K562 (cell line): ENCODE measurements around the gene ETNK1. TPM values are rescaled to one million over a fixed set of nuclear protein-coding genes. Genes with fewer than 3 reads are reported as not detected.

Source experiments
- ATAC-seq: fragments of 200-7000 bp; cut with Tn5 transposase; 3 replicates; pipeline ENCODE4 v1.9.1; 2020; ENCODE audit warnings: moderate library complexity
- BruUV-seq: library from RNA; stranded (reverse); fragments of 400-500 nt; replicated peaks from 2 replicates; lab custom pipeline; 2021; lab: Mats Ljungman, UMichigan
- CTCF ChIA-PET: fragments of 300-600 bp; formaldehyde crosslinking; extraction: SDS; loops from one replicate; lab custom pipeline; 2021; ENCODE audit warnings: low intra/inter-chr PET ratio; lab: Yijun Ruan, JAX
- POLR2A ChIA-PET: fragments of 300-600, 350-650 bp; sonication (Branson Sonifier 250); formaldehyde crosslinking; extraction: SDS; loops from one replicate; lab custom pipeline; 2021; ENCODE audit warnings: antibody characterized with exemption, inconsistent platforms; lab: Yijun Ruan, JAX
- DNase-seq, 4 experiments: peaks; one replicate each; pipeline versions ENCODE4 v3.0.0 to v3.0.0-alpha.2; 2011 to 2018; ENCODE audit warnings: low spot score in 3 of 4, mixed read lengths in 3 of 4; ENCODE audit errors: extremely low read depth in 1 of 4
- FAIRE-seq: peaks from 2 replicates; lab custom pipeline; 2011; peaks lifted over from hg19 to GRCh38; lab: Jason Lieb, UNC
- H2AFZ ChIP-seq: 2 replicates; pipeline ENCODE4 v1.6.0; 2011; ENCODE audit warnings: low read depth, low read length, control low read depth, inconsistent platforms
- H3K27ac ChIP-seq: fragments of 200-600 bp; 3 replicates; pipeline ENCODE4 v1.8.0; 2011; ENCODE audit warnings: low read depth, mild to moderate bottlenecking, control low read depth, inconsistent platforms, low read length, moderate library complexity, mixed read lengths; ENCODE audit errors: extremely low read depth
- H3K27me3 ChIP-seq, 2 experiments: fragments of 300-600 bp in 1 of 2; 2 replicates in 1 of 2; 3 replicates in 1 of 2; pipeline versions ENCODE4 v1.6.0 to v1.8.0; 2011; ENCODE audit warnings: inconsistent platforms in 2 of 2, low read length in 2 of 2, mild to moderate bottlenecking in 1 of 2, mixed read lengths in 1 of 2, moderate library complexity in 1 of 2; ENCODE audit not compliant: control insufficient read depth in 2 of 2, insufficient read depth in 2 of 2
- H3K36me3 ChIP-seq: fragments of 300-600 bp; 3 replicates; pipeline ENCODE4 v1.8.0; 2011; ENCODE audit warnings: mild to moderate bottlenecking, low read length, inconsistent platforms; ENCODE audit not compliant: control insufficient read depth, insufficient read depth
- H3K4me1 ChIP-seq, 2 experiments: fragments of 200-600 bp in 1 of 2; replicated peaks in 1 of 2; 2 replicates in 1 of 2; 3 replicates in 1 of 2; pipeline versions ENCODE4 v1.5.1 to v1.8.0; 2011; ENCODE audit warnings: inconsistent platforms in 2 of 2, low read length in 2 of 2, mild to moderate bottlenecking in 1 of 2, mixed read lengths in 1 of 2, moderate library complexity in 1 of 2; ENCODE audit not compliant: control insufficient read depth in 2 of 2, insufficient read depth in 2 of 2
- H3K4me2 ChIP-seq: 2 replicates; pipeline ENCODE4 v1.6.1; 2011; ENCODE audit warnings: low read length, control low read depth, inconsistent platforms, mixed read lengths; ENCODE audit not compliant: insufficient read depth
- H3K4me3 ChIP-seq: fragments of 200-600 bp; sonication (generic), shearing (Covaris generic); 2 replicates; pipeline ENCODE4 v1.5.1; 2016; ENCODE audit warnings: control low read depth, inconsistent platforms
- H3K79me2 ChIP-seq: fragments of 200-600 bp; 3 replicates; pipeline ENCODE4 v1.8.0; 2011; ENCODE audit warnings: low read length, inconsistent platforms; ENCODE audit not compliant: control insufficient read depth, insufficient read depth
- H3K9ac ChIP-seq, 2 experiments: 2 replicates each; pipeline versions ENCODE4 v1.6.0 to v1.6.1; 2011; ENCODE audit warnings: low read depth in 2 of 2, low read length in 2 of 2, control low read depth in 1 of 2, inconsistent platforms in 1 of 2, mild to moderate bottlenecking in 1 of 2, mixed read lengths in 1 of 2; ENCODE audit not compliant: insufficient read depth in 1 of 2
- H3K9me1 ChIP-seq: one replicate; pipeline ENCODE4 v1.6.0; 2011; ENCODE audit warnings: inconsistent platforms, mild to moderate bottlenecking, low read length, moderate library complexity; ENCODE audit not compliant: control insufficient read depth, insufficient read depth
- H3K9me3 ChIP-seq: replicated peaks from 2 replicates; pipeline ENCODE4 v1.5.1; 2011; ENCODE audit warnings: low read depth, low read length, inconsistent platforms; ENCODE audit not compliant: control insufficient read depth, insufficient read depth
- H4K20me1 ChIP-seq: replicated peaks from 2 replicates; pipeline ENCODE4 v1.6.1; 2011; ENCODE audit warnings: low read length, inconsistent platforms, mixed read lengths; ENCODE audit not compliant: control insufficient read depth, insufficient read depth
- GABPB2 ChIP-seq: fragments of 250-450 bp; sonication (Bioruptor Pico); conservative IDR thresholded peaks from 2 replicates; pipeline ENCODE4 v1.5.1; 2021; ENCODE audit warnings: mild to moderate bottlenecking
- KDM2B ChIP-seq: fragments of 250-450 bp; sonication (Bioruptor Pico); IDR thresholded peaks from 2 replicates; pipeline ENCODE4 v1.8.0; 2021; ENCODE audit warnings: mild to moderate bottlenecking, moderate library complexity
- POLR3G ChIP-seq: IDR thresholded peaks from 2 replicates; pipeline ENCODE4 v1.6.1; 2011; ENCODE audit not compliant: insufficient read length, insufficient replicate concordance; ENCODE audit errors: extremely low read depth
- RB1 ChIP-seq: fragments of 450-650 bp; IDR thresholded peaks from 2 replicates; pipeline ENCODE4 v1.6.1; 2017; ENCODE audit warnings: low read depth, mild to moderate bottlenecking
- ZNF57 ChIP-seq: fragments of 450-650 bp; formaldehyde crosslinking; IDR thresholded peaks from 2 replicates; pipeline ENCODE4 v1.4.0; 2020; ENCODE audit warnings: mild to moderate bottlenecking, moderate library complexity
- ZNF644 ChIP-seq: fragments of 200-800 bp; sonication (Bioruptor generic); IDR thresholded peaks from 2 replicates; pipeline ENCODE4 v1.6.1; 2016; ENCODE audit warnings: low read depth, missing genetic modification characterization, missing compliant biosample characterization
- WGBS: fragments of 100-300 bp; shearing (Covaris generic); methylation state at CpG from one replicate; pipeline ENCODE4 v1.1.6; 2016; ENCODE audit warnings: low coverage, mixed read lengths; ENCODE audit not compliant: insufficient coverage; ENCODE audit errors: missing lambda C conversion rate; 5-methylcytosine and 5-hydroxymethylcytosine counted together
- in situ Hi-C: fragments of 300-500 bp; cut with MboI; formaldehyde crosslinking; loops from 4 replicates; pipeline ENCODE4 v1.15.0; 2018; ENCODE audit warnings: inconsistent platforms, mixed read lengths
- intact Hi-C: fragments of 100-400 bp; cut with micrococcal nuclease; formaldehyde crosslinking; loops from 2 replicates; pipeline ENCODE4 v1.14.2; 2022
- polyA plus RNA-seq, 8 experiments: library from polyadenylated mRNA; depleted of rRNA in 4 of 8; stranded (reverse) in 5 of 8; unstranded in 3 of 8; fragments of >200 nt; fragmentation: Nextera tagmentation in 2 of 8; fragmentation: Illumina TruSeq in 1 of 8; extraction: Ambion mirVana in 2 of 8; extraction: Trizol in 1 of 8; gene quantifications; 2 replicates each; pipeline versions ENCODE4 v1.2.1 to v1.2.3, GENCODE V29; 2011 to 2014; ENCODE audit warnings: inconsistent platforms in 1 of 8, missing spikeins in 1 of 8
- total RNA-seq, 7 experiments: library from RNA; depleted of rRNA in 6 of 7; stranded (reverse); fragments of >200 nt in 6 of 7; fragmentation: Illumina TruSeq in 2 of 7; extraction: Trizol in 2 of 7; gene quantifications; 2 replicates each; pipeline versions ENCODE4 v1.2.1 to v1.2.3, GENCODE V29; 2011 to 2021; ENCODE audit warnings: low replicate concordance in 1 of 7
- TF ChIP-seq, protein P1 (sequence below): IDR thresholded peaks from 3 replicates; pipeline ENCODE4 v1.6.1; 2011; ENCODE audit warnings: borderline replicate concordance, mild to moderate bottlenecking; ENCODE audit not compliant: insufficient read length, insufficient read depth
- TF ChIP-seq, protein P2 (sequence below): sonication (generic); formaldehyde crosslinking; IDR thresholded peaks from 2 replicates; pipeline ENCODE4 v1.8.1; 2022; ENCODE audit warnings: missing genetic modification reagents
- TF ChIP-seq, protein P3 (sequence below): fragments of 450-650 bp; IDR thresholded peaks from 2 replicates; pipeline ENCODE4 v1.6.1; 2016; ENCODE audit warnings: mild to moderate bottlenecking, moderate library complexity

The ETNK1 gene
- total and polyA plus RNA-seq, 9 of the 15 experiments (the other 6 are each of a cell fraction or from before 2014, with no cell fraction given), result 10.0 to 70.5 (median 36.0) TPM

DNA sequence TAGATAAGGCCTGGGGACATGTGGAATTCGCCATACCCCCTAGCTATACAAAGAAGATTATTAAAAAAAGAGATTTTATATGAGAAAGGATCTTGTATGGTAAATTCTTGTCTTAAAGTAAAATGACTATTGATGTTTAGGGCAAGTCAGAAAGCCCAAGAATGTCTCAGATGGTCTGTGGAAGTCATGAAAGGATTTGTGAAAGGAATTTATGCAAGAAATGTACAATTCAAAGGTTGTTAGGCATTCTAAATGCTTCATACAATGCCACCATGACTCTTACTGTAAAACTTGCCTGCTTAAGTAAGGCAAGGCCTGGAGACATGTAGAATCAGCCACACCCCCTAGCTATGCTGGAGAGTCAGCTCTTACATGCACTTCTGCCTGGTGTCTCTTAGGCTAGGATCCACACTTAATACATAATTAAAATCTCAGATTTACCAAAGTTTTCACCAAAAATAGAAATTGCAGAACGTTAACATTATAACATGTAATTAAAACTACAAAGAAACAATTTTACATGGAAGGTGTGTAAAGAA, 8.9 kb upstream of the ETNK1 start:
- in situ Hi-C loops, result no loop called here
- no peak for FAIRE-seq
- Histone ChIP-seq H3K36me3 (no peaks in the 10 kb centered on the region), H3K4me3 (no peak overlapping the region), H3K4me1 (no peaks in the 10 kb centered on the region), H3K9me1 (no peaks in the 10 kb centered on the region), H3K27ac (no peak overlapping the region), H4K20me1 (no peaks in the 10 kb centered on the region), H3K27me3 (no peaks in the 10 kb centered on the region), H3K4me2 (no peak overlapping the region), H2AFZ (no peak overlapping the region), H3K79me2 (no peaks in the 10 kb centered on the region), H3K9me3 (peaks cover 8% of the 10 kb centered on the region), H3K9ac (no peak overlapping the region)
- no peak for ATAC-seq
- no TSS peak for BruUV-seq
- 8% methylated on average over 2 of the region's 2 CpGs for WGBS
- intact Hi-C loops, result no loop called here
- ChIA-PET CTCF (no interaction called here), POLR2A (no interaction called here)
- no peak for DNase-seq
- no peak for TF ChIP-seq POLR3G
- no peak for TF ChIP-seq ZNF57 (CRISPR knock-in tag)
- no peak for TF ChIP-seq ZNF644 (tag)
- TF ChIP-seq, protein P1, sequence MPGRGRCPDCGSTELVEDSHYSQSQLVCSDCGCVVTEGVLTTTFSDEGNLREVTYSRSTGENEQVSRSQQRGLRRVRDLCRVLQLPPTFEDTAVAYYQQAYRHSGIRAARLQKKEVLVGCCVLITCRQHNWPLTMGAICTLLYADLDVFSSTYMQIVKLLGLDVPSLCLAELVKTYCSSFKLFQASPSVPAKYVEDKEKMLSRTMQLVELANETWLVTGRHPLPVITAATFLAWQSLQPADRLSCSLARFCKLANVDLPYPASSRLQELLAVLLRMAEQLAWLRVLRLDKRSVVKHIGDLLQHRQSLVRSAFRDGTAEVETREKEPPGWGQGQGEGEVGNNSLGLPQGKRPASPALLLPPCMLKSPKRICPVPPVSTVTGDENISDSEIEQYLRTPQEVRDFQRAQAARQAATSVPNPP, result no peak
- no peak for TF ChIP-seq GABPB2 (CRISPR knock-in tag)
- no peak for TF ChIP-seq KDM2B (CRISPR knock-in tag)
- TF ChIP-seq, protein P2, sequence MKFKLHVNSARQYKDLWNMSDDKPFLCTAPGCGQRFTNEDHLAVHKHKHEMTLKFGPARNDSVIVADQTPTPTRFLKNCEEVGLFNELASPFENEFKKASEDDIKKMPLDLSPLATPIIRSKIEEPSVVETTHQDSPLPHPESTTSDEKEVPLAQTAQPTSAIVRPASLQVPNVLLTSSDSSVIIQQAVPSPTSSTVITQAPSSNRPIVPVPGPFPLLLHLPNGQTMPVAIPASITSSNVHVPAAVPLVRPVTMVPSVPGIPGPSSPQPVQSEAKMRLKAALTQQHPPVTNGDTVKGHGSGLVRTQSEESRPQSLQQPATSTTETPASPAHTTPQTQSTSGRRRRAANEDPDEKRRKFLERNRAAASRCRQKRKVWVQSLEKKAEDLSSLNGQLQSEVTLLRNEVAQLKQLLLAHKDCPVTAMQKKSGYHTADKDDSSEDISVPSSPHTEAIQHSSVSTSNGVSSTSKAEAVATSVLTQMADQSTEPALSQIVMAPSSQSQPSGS, result no peak
- TF ChIP-seq, protein P3, sequence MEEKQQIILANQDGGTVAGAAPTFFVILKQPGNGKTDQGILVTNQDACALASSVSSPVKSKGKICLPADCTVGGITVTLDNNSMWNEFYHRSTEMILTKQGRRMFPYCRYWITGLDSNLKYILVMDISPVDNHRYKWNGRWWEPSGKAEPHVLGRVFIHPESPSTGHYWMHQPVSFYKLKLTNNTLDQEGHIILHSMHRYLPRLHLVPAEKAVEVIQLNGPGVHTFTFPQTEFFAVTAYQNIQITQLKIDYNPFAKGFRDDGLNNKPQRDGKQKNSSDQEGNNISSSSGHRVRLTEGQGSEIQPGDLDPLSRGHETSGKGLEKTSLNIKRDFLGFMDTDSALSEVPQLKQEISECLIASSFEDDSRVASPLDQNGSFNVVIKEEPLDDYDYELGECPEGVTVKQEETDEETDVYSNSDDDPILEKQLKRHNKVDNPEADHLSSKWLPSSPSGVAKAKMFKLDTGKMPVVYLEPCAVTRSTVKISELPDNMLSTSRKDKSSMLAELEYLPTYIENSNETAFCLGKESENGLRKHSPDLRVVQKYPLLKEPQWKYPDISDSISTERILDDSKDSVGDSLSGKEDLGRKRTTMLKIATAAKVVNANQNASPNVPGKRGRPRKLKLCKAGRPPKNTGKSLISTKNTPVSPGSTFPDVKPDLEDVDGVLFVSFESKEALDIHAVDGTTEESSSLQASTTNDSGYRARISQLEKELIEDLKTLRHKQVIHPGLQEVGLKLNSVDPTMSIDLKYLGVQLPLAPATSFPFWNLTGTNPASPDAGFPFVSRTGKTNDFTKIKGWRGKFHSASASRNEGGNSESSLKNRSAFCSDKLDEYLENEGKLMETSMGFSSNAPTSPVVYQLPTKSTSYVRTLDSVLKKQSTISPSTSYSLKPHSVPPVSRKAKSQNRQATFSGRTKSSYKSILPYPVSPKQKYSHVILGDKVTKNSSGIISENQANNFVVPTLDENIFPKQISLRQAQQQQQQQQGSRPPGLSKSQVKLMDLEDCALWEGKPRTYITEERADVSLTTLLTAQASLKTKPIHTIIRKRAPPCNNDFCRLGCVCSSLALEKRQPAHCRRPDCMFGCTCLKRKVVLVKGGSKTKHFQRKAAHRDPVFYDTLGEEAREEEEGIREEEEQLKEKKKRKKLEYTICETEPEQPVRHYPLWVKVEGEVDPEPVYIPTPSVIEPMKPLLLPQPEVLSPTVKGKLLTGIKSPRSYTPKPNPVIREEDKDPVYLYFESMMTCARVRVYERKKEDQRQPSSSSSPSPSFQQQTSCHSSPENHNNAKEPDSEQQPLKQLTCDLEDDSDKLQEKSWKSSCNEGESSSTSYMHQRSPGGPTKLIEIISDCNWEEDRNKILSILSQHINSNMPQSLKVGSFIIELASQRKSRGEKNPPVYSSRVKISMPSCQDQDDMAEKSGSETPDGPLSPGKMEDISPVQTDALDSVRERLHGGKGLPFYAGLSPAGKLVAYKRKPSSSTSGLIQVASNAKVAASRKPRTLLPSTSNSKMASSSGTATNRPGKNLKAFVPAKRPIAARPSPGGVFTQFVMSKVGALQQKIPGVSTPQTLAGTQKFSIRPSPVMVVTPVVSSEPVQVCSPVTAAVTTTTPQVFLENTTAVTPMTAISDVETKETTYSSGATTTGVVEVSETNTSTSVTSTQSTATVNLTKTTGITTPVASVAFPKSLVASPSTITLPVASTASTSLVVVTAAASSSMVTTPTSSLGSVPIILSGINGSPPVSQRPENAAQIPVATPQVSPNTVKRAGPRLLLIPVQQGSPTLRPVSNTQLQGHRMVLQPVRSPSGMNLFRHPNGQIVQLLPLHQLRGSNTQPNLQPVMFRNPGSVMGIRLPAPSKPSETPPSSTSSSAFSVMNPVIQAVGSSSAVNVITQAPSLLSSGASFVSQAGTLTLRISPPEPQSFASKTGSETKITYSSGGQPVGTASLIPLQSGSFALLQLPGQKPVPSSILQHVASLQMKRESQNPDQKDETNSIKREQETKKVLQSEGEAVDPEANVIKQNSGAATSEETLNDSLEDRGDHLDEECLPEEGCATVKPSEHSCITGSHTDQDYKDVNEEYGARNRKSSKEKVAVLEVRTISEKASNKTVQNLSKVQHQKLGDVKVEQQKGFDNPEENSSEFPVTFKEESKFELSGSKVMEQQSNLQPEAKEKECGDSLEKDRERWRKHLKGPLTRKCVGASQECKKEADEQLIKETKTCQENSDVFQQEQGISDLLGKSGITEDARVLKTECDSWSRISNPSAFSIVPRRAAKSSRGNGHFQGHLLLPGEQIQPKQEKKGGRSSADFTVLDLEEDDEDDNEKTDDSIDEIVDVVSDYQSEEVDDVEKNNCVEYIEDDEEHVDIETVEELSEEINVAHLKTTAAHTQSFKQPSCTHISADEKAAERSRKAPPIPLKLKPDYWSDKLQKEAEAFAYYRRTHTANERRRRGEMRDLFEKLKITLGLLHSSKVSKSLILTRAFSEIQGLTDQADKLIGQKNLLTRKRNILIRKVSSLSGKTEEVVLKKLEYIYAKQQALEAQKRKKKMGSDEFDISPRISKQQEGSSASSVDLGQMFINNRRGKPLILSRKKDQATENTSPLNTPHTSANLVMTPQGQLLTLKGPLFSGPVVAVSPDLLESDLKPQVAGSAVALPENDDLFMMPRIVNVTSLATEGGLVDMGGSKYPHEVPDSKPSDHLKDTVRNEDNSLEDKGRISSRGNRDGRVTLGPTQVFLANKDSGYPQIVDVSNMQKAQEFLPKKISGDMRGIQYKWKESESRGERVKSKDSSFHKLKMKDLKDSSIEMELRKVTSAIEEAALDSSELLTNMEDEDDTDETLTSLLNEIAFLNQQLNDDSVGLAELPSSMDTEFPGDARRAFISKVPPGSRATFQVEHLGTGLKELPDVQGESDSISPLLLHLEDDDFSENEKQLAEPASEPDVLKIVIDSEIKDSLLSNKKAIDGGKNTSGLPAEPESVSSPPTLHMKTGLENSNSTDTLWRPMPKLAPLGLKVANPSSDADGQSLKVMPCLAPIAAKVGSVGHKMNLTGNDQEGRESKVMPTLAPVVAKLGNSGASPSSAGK, result no peak
- no peak for TF ChIP-seq RB1
